Gastroesophageal sphincter (tissue), 3 donors: Measurements from ENCODE around the gene RNF4.

ENCODE experiments used
- CTCF ChIP-seq, 4 experiments: fragments of 200-600 bp in 2 of 4; fragments of 450-650 bp in 2 of 4; sonication (generic) in 1 of 4; IDR thresholded peaks; one replicate each; pipeline ENCODE4 v1.5.1; 2017 to 2019; ENCODE audit warnings: antibody characterized with exemption in 4 of 4, mild to moderate bottlenecking in 2 of 4, moderate library complexity in 2 of 4
- EP300 ChIP-seq: sonication (generic); formaldehyde crosslinking; IDR thresholded peaks from one replicate; pipeline ENCODE4 v1.6.1; 2017; ENCODE audit warnings: antibody characterized with exemption, mild to moderate bottlenecking
- POLR2A ChIP-seq, 2 donors: fragments of 450-650 bp; IDR thresholded peaks; one replicate each; pipeline ENCODE4 v1.6.1; 2017; ENCODE audit warnings: antibody characterized with exemption in 2 of 2, mild to moderate bottlenecking in 2 of 2, moderate library complexity in 1 of 2
- POLR2AphosphoS5 ChIP-seq: sonication (generic); formaldehyde crosslinking; IDR thresholded peaks from one replicate; pipeline ENCODE4 v1.6.1; 2017; ENCODE audit warnings: antibody characterized with exemption

- TF ChIP-seq CTCF (IDR thresholded peaks at IDR 0.05): no peak
- TF ChIP-seq POLR2AphosphoS5: no peak
- TF ChIP-seq POLR2A (IDR thresholded peaks at IDR 0.05): no peak
- TF ChIP-seq EP300: no peak
Measured at GRCh38 chr4:2427383-2428334, 41.2 kb upstream of the RNF4 start.
